ENCODE results near the gene RAB27A.

GRCh38 chr15:55276324-55276723 lies 13.3 kb downstream of the RAB27A start:
- TF ChIP-seq SIN3A (IDR thresholded peaks at IDR 0.05; ENCODE audit: borderline replicate concordance, insufficient read depth, low read length), result no peak
- no peak for TF ChIP-seq REST (IDR thresholded peaks at IDR 0.05; ENCODE audit: insufficient read depth in 1 of 2, low read depth in 2 of 2, low read length in 2 of 2)
- no peak for TF ChIP-seq POLR2AphosphoS5 (IDR thresholded peaks at IDR 0.05; ENCODE audit: low read depth, low read length)
- no peak for TF ChIP-seq TAF1 (IDR thresholded peaks at IDR 0.05; ENCODE audit: borderline replicate concordance, insufficient read depth, low read length)
- no peak for TF ChIP-seq FOXP2 (optimal IDR thresholded peaks at IDR 0.05; ENCODE audit: borderline replicate concordance, extremely low read depth, extremely low read length, insufficient read depth)

All from PFSK-1 (cell line).